Measurements from ENCODE around the gene ZNF791.

DNA sequence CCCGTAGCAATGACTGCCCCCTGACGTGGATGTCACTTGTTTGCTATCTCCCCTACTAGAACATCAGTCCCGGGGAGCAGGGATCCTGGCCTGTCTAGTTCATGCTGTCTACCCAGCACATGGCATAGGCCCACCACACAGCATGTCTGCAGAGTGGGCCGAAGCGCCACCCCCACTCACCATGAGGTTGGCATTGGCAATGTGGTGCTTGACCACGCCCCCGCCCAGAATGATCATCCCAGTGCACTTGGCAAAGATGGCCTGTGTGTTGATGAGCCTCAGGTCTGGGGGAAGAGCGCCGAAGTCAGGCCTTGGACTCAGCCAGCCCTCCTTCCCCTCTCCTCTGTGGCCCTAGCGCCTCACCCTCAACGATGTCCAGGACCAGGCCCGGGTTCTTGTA is 66.2 kb downstream of the ZNF791 start:
- TF ChIP-seq RAD21 (conservative IDR thresholded peaks at IDR 0.05) (no peak), POLR2AphosphoS5 (IDR thresholded peaks at IDR 0.05) (no peak), SMC3 (conservative IDR thresholded peaks at IDR 0.05; ENCODE audit: poor library complexity) (no peak), EZH2 (IDR thresholded peaks at IDR 0.05; ENCODE audit: borderline replicate concordance, insufficient read depth, low read length, poor library complexity, severe bottlenecking) (no peak), TAF1 (IDR thresholded peaks at IDR 0.05; ENCODE audit: low read depth) (no peak)
- TF ChIP-seq, protein P1, sequence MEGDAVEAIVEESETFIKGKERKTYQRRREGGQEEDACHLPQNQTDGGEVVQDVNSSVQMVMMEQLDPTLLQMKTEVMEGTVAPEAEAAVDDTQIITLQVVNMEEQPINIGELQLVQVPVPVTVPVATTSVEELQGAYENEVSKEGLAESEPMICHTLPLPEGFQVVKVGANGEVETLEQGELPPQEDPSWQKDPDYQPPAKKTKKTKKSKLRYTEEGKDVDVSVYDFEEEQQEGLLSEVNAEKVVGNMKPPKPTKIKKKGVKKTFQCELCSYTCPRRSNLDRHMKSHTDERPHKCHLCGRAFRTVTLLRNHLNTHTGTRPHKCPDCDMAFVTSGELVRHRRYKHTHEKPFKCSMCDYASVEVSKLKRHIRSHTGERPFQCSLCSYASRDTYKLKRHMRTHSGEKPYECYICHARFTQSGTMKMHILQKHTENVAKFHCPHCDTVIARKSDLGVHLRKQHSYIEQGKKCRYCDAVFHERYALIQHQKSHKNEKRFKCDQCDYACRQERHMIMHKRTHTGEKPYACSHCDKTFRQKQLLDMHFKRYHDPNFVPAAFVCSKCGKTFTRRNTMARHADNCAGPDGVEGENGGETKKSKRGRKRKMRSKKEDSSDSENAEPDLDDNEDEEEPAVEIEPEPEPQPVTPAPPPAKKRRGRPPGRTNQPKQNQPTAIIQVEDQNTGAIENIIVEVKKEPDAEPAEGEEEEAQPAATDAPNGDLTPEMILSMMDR (IDR thresholded peaks at IDR 0.05; ENCODE audit: poor library complexity, severe bottlenecking), result no peak
- TF ChIP-seq, protein P2, sequence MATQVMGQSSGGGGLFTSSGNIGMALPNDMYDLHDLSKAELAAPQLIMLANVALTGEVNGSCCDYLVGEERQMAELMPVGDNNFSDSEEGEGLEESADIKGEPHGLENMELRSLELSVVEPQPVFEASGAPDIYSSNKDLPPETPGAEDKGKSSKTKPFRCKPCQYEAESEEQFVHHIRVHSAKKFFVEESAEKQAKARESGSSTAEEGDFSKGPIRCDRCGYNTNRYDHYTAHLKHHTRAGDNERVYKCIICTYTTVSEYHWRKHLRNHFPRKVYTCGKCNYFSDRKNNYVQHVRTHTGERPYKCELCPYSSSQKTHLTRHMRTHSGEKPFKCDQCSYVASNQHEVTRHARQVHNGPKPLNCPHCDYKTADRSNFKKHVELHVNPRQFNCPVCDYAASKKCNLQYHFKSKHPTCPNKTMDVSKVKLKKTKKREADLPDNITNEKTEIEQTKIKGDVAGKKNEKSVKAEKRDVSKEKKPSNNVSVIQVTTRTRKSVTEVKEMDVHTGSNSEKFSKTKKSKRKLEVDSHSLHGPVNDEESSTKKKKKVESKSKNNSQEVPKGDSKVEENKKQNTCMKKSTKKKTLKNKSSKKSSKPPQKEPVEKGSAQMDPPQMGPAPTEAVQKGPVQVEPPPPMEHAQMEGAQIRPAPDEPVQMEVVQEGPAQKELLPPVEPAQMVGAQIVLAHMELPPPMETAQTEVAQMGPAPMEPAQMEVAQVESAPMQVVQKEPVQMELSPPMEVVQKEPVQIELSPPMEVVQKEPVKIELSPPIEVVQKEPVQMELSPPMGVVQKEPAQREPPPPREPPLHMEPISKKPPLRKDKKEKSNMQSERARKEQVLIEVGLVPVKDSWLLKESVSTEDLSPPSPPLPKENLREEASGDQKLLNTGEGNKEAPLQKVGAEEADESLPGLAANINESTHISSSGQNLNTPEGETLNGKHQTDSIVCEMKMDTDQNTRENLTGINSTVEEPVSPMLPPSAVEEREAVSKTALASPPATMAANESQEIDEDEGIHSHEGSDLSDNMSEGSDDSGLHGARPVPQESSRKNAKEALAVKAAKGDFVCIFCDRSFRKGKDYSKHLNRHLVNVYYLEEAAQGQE (IDR thresholded peaks at IDR 0.05; ENCODE audit: borderline replicate concordance), result no peak

Measured in neural cell (in vitro differentiated cells).